HepG2 (cell line): Measurements from ENCODE around the gene CMYA5. TPM values are rescaled to one million over a fixed set of nuclear protein-coding genes. Genes with fewer than 3 reads are reported as not detected.

Source experiments
- ATAC-seq: fragments of 200-7000 bp; cut with Tn5 transposase; 3 replicates; pipeline ENCODE4 v1.9.1; 2020; ENCODE audit warnings: mild to moderate bottlenecking, moderate library complexity
- BruUV-seq: library from RNA; stranded (reverse); fragments of 400-500 nt; replicated peaks from 2 replicates; lab custom pipeline; 2021; lab: Mats Ljungman, UMichigan
- CTCF ChIA-PET: fragments of 300-600 bp; formaldehyde crosslinking; extraction: SDS; loops from one replicate; lab custom pipeline; 2021; ENCODE audit warnings: low total read pairs, inconsistent platforms, low intra/inter-chr PET ratio; lab: Yijun Ruan, JAX
- POLR2A ChIA-PET: fragments of 350-600 bp; sonication (Branson Sonifier 250); formaldehyde crosslinking; loops from one replicate; lab custom pipeline; 2020; ENCODE audit warnings: antibody characterized with exemption, inconsistent platforms; lab: Yijun Ruan, JAX
- DNase-seq: peaks from one replicate; pipeline ENCODE4 v3.0.0-alpha.2; 2015; ENCODE audit warnings: low spot score
- FAIRE-seq: peaks from 3 replicates; lab custom pipeline; 2011; peaks lifted over from hg19 to GRCh38; lab: Jason Lieb, UNC
- H2AFZ ChIP-seq: one replicate; pipeline ENCODE4 v1.6.1; 2011; ENCODE audit warnings: low read length, inconsistent platforms
- H3K27ac ChIP-seq: fragments of 300-600 bp; 3 replicates; pipeline ENCODE4 v1.8.0; 2011; ENCODE audit warnings: mixed run types, mild to moderate bottlenecking, mixed read lengths, low read length, inconsistent platforms; ENCODE audit not compliant: insufficient read depth; ENCODE audit errors: extremely low read length
- H3K27me3 ChIP-seq, 2 experiments: fragments of 200-600 bp in 1 of 2; 2 replicates in 1 of 2; 3 replicates in 1 of 2; pipeline versions ENCODE4 v1.6.0 to v1.8.0; 2011; ENCODE audit warnings: low read length in 2 of 2, mild to moderate bottlenecking in 2 of 2, moderate library complexity in 2 of 2, inconsistent platforms in 1 of 2; ENCODE audit not compliant: insufficient read depth in 2 of 2, control insufficient read depth in 1 of 2
- H3K36me3 ChIP-seq, 2 experiments: fragments of 200-600 bp in 1 of 2; replicated peaks in 1 of 2; 2 replicates in 1 of 2; 3 replicates in 1 of 2; pipeline versions ENCODE4 v1.5.1 to v1.8.0; 2011; ENCODE audit warnings: low read length in 2 of 2, inconsistent platforms in 1 of 2; ENCODE audit not compliant: insufficient read depth in 2 of 2, control insufficient read depth in 1 of 2
- H3K4me1 ChIP-seq: 2 replicates; pipeline ENCODE4 v1.5.1; 2012; ENCODE audit warnings: low read length, inconsistent platforms; ENCODE audit not compliant: insufficient read depth
- H3K4me2 ChIP-seq: 2 replicates; pipeline ENCODE4 v1.6.0; 2011; ENCODE audit warnings: low read depth, low read length, inconsistent platforms
- H3K4me3 ChIP-seq, 3 experiments: fragments of 200-600 bp in 1 of 3; sonication (generic), shearing (Covaris generic) in 1 of 3; replicated peaks in 1 of 3; 2 replicates each; pipeline ENCODE4 v1.5.1; 2011 to 2016; ENCODE audit warnings: low read length in 3 of 3, inconsistent platforms in 2 of 3, low read depth in 2 of 3, mild to moderate bottlenecking in 2 of 3, control low read depth in 1 of 3, mixed read lengths in 1 of 3; ENCODE audit not compliant: insufficient read depth in 1 of 3
- H3K79me2 ChIP-seq: one replicate; pipeline ENCODE4 v1.6.1; 2011; ENCODE audit warnings: low read length, inconsistent platforms; ENCODE audit not compliant: insufficient read depth
- H3K9ac ChIP-seq: 2 replicates; pipeline ENCODE4 v1.6.0; 2011; ENCODE audit warnings: mild to moderate bottlenecking, low read depth, low read length, inconsistent platforms; ENCODE audit not compliant: insufficient read depth
- H3K9me3 ChIP-seq: 2 replicates; pipeline ENCODE4 v1.5.1; 2012; ENCODE audit warnings: mild to moderate bottlenecking, low read length
- H4K20me1 ChIP-seq: 2 replicates; pipeline ENCODE4 v1.6.0; 2011; ENCODE audit warnings: inconsistent platforms, mild to moderate bottlenecking, low read length, moderate library complexity; ENCODE audit not compliant: insufficient read depth
- CEBPB ChIP-seq: IDR thresholded peaks from 2 replicates; pipeline ENCODE4 v1.6.1; 2011; ENCODE audit warnings: low read depth, low read length, improper control_type of control experiment, borderline replicate concordance
- KLF6 ChIP-seq: IDR thresholded peaks from 2 replicates; pipeline ENCODE4 v1.8.0; 2016; ENCODE audit warnings: missing biosample characterization, missing genetic modification reagents
- KLF9 ChIP-seq: IDR thresholded peaks from 2 replicates; pipeline ENCODE4 v1.6.1; 2016; ENCODE audit warnings: low read depth
- PAXIP1 ChIP-seq: sonication (generic); formaldehyde crosslinking; conservative IDR thresholded peaks from 2 replicates; pipeline ENCODE4 v1.4.0; 2020; ENCODE audit warnings: mild to moderate bottlenecking, missing genetic modification reagents, moderate library complexity
- SNAI1 ChIP-seq: sonication (generic); formaldehyde crosslinking; IDR thresholded peaks from 2 replicates; pipeline ENCODE4 v1.5.0; 2020; ENCODE audit warnings: mild to moderate bottlenecking, missing genetic modification reagents, borderline replicate concordance
- TMF1 ChIP-seq: sonication (generic); formaldehyde crosslinking; IDR thresholded peaks from 2 replicates; pipeline ENCODE4 v1.8.1; 2022; ENCODE audit warnings: low read depth, missing genetic modification reagents
- TRIM22 ChIP-seq: fragments of 450-650 bp; IDR thresholded peaks from 2 replicates; pipeline ENCODE4 v1.6.1; 2017
- ZBTB1 ChIP-seq: sonication (generic); formaldehyde crosslinking; IDR thresholded peaks from 2 replicates; pipeline ENCODE4 v1.4.0; 2020; ENCODE audit warnings: missing genetic modification reagents, borderline replicate concordance
- ZNF446 ChIP-seq: sonication (generic); formaldehyde crosslinking; IDR thresholded peaks from 2 replicates; pipeline ENCODE4 v1.5.0; 2020; ENCODE audit warnings: mild to moderate bottlenecking, missing genetic modification reagents
- ZNF589 ChIP-seq: sonication (generic); formaldehyde crosslinking; conservative IDR thresholded peaks from 2 replicates; pipeline ENCODE4 v1.8.0; 2022; ENCODE audit warnings: mild to moderate bottlenecking, moderate library complexity, missing genetic modification reagents
- WGBS: methylation state at CpG from one replicate; pipeline ENCODE4 v1.1.6; 2017; ENCODE audit warnings: low lambda C conversion rate; 5-methylcytosine and 5-hydroxymethylcytosine counted together
- in situ Hi-C: cut with HindIII; loops from 2 replicates; pipeline ENCODE4 v1.10.0; 2017; ENCODE audit warnings: low pct_unique_long_range_greater_than_20kb; ENCODE audit not compliant: extremely low pct_ligation_motif_present
- intact Hi-C: fragments of 100-400 bp; cut with micrococcal nuclease; formaldehyde crosslinking; loops from one replicate; pipeline ENCODE4 v1.10.0; 2022; ENCODE audit not compliant: unreplicated experiment
- polyA plus RNA-seq, 8 experiments: library from polyadenylated mRNA; depleted of rRNA in 3 of 8; stranded (reverse) in 7 of 8; unstranded in 1 of 8; fragments of >200 nt; fragmentation: Illumina TruSeq in 4 of 8; extraction: Trizol in 4 of 8; gene quantifications; 2 replicates each; pipeline versions ENCODE4 v1.2.1 to v1.2.3, GENCODE V29; 2011 to 2016; ENCODE audit warnings: low read depth in 4 of 8, missing spikeins in 1 of 8, mixed read lengths in 1 of 8; ENCODE audit not compliant: insufficient read depth in 1 of 8
- total RNA-seq, 5 experiments: library from RNA; depleted of rRNA; stranded (reverse); fragments of >200 nt; fragmentation: Illumina TruSeq; extraction: Trizol; gene quantifications; 2 replicates each; pipeline ENCODE4 v1.2.3, GENCODE V29; 2016; ENCODE audit warnings: low read depth in 1 of 5

Gene CMYA5
- total and polyA plus RNA-seq, 2 of the 13 experiments (the other 11 are each of a cell fraction or from before 2014, with no cell fraction given) = 0.13 to 0.51 TPM

- POLR2A ChIA-PET = no interaction called here
- H3K4me1 ChIP-seq = peaks cover 22% of the 10 kb centered on the region
- no peak overlapping the region for H2AFZ ChIP-seq
- in situ Hi-C loops = no loop called here
- CTCF ChIA-PET = no interaction called here
- FAIRE-seq (no peak), DNase-seq (no peak), ATAC-seq (no peak)
- no peak overlapping the region for H3K9ac ChIP-seq
- H3K27me3 ChIP-seq = no peaks in the 10 kb centered on the region
- no peak overlapping the region for H3K4me3 ChIP-seq
- no TSS peak for BruUV-seq
- no peaks in the 10 kb centered on the region for H3K9me3 ChIP-seq
- no peak overlapping the region for H3K4me2 ChIP-seq
- 56% methylated on average over 2 of the region's 2 CpGs for WGBS
- H3K27ac ChIP-seq = no peak overlapping the region
- TF ChIP-seq SNAI1 (CRISPR knock-in tag) (no peak), ZNF446 (CRISPR knock-in tag) (no peak), TRIM22 (no peak), ZNF589 (CRISPR knock-in tag) (no peak), TMF1 (CRISPR knock-in tag) (no peak), KLF9 (no peak), CEBPB (no peak), ZBTB1 (CRISPR knock-in tag) (no peak), PAXIP1 (CRISPR knock-in tag) (no peak), KLF6 (CRISPR knock-in tag) (no peak)
- H3K36me3 ChIP-seq = no peaks in the 10 kb centered on the region
- H4K20me1 ChIP-seq = no peaks in the 10 kb centered on the region
- no peaks in the 10 kb centered on the region for H3K79me2 ChIP-seq
- intact Hi-C loops = loop anchor here (5.0 kb wide), 1 partner anchor 69 kb away; no protein-coding TSS in a partner anchor
These were observed 81.8 kb downstream of the CMYA5 start for GRCh38 chr5:79771387-79771786.
